Neural progenitor cell (in vitro differentiated cells): ENCODE results near the gene OGFOD3.

Experiments
- EZH2phosphoT487 ChIP-seq: fragments of 200-600 bp; sonication (generic); IDR thresholded peaks from 2 replicates; pipeline ENCODE4 v1.6.1; 2017; ENCODE audit warnings: antibody characterized with exemption
- TF ChIP-seq, protein P1 (sequence below): fragments of 200-600 bp; sonication (generic); IDR thresholded peaks from 2 replicates; pipeline ENCODE4 v1.5.1; 2017; ENCODE audit warnings: antibody characterized with exemption, mild to moderate bottlenecking

DNA sequence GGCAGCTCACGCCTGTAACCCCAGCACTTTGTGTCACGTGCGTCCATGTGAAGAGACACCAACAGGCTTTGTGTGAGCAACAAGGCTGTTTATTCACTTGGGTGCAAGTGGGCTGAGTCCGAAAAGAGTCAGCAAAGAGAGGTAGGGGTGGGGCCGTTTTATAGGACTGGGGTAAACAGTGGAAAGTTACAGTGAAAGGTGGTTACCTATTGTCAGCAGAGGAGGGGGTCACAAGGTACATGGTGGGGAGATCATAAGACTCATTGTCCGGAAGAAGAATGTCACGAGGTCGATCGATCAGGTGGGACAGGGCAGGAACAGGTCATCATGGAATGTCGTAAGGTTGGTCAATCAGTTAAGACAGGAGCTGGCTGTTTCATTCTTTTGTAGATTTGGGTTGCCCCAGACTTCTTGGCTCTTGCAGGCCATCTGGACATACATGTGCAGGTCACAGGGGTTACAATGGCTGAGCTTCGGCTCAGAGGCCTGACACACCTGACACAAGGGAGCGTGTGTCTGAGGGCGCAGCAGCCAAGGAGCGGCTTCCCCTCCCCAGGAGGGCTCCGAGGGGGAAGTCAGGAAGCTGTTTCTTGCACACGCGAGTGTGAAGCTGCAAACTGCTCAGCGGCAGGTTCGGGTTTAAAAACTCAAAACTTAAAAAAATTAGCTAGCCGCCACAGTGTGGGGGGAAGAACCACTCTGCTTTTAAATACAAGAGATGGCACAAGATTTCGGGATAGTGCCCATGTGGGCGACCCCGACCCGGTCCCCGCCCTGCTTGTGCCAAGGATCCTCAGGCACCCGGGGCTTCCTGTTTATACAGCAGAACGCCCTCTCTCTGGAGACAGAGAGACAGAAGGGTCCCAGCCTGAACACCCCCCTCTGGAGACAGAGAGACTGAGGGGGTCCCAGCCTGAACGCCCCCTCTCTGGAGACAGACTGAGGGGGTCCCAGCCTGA, 71.8 kb downstream of the OGFOD3 start:
- no peak for TF ChIP-seq EZH2phosphoT487
- TF ChIP-seq, protein P1, sequence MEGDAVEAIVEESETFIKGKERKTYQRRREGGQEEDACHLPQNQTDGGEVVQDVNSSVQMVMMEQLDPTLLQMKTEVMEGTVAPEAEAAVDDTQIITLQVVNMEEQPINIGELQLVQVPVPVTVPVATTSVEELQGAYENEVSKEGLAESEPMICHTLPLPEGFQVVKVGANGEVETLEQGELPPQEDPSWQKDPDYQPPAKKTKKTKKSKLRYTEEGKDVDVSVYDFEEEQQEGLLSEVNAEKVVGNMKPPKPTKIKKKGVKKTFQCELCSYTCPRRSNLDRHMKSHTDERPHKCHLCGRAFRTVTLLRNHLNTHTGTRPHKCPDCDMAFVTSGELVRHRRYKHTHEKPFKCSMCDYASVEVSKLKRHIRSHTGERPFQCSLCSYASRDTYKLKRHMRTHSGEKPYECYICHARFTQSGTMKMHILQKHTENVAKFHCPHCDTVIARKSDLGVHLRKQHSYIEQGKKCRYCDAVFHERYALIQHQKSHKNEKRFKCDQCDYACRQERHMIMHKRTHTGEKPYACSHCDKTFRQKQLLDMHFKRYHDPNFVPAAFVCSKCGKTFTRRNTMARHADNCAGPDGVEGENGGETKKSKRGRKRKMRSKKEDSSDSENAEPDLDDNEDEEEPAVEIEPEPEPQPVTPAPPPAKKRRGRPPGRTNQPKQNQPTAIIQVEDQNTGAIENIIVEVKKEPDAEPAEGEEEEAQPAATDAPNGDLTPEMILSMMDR: no peak
